HEK293T (cell line): Measurements from ENCODE around the gene DCAF15.

ENCODE experiments used
- CTCF ChIA-PET: fragments of 350-600 bp; formaldehyde crosslinking; extraction: SDS; loops from one replicate; lab custom pipeline; 2021; ENCODE audit warnings: antibody characterized with exemption, inconsistent platforms; lab: Yijun Ruan, JAX
- POLR2A ChIA-PET: fragments of 350-600 bp; formaldehyde crosslinking; extraction: SDS; loops from one replicate; lab custom pipeline; 2020; ENCODE audit warnings: antibody characterized with exemption, inconsistent platforms; lab: Yijun Ruan, JAX
- DNase-seq: peaks from one replicate; pipeline ENCODE4 v3.0.0; 2012; ENCODE audit warnings: mixed read lengths; ENCODE audit errors: extremely low spot score
- ARNT ChIP-seq: fragments of 450-650 bp; IDR thresholded peaks from 2 replicates; pipeline ENCODE4 v1.6.1; 2017; ENCODE audit warnings: mild to moderate bottlenecking
- BHLHE40 ChIP-seq: fragments of 450-650 bp; IDR thresholded peaks from 2 replicates; pipeline ENCODE4 v1.6.1; 2016; ENCODE audit warnings: mild to moderate bottlenecking, moderate library complexity, borderline replicate concordance
- CTBP1 ChIP-seq: fragments of 450-650 bp; IDR thresholded peaks from 2 replicates; pipeline ENCODE4 v1.6.1; 2016; ENCODE audit warnings: borderline replicate concordance
- ELF4 ChIP-seq: fragments of 450-650 bp; IDR thresholded peaks from 2 replicates; pipeline ENCODE4 v1.6.1; 2017; ENCODE audit warnings: antibody characterized with exemption
- FOXA1 ChIP-seq: fragments of 450-650 bp; IDR thresholded peaks from 2 replicates; pipeline ENCODE4 v1.6.1; 2016; ENCODE audit warnings: mild to moderate bottlenecking
- FOXK2 ChIP-seq: fragments of 450-650 bp; IDR thresholded peaks from 2 replicates; pipeline ENCODE4 v1.6.1; 2016; ENCODE audit warnings: mild to moderate bottlenecking
- FOXM1 ChIP-seq: fragments of 450-650 bp; IDR thresholded peaks from 2 replicates; pipeline ENCODE4 v1.6.1; 2017; ENCODE audit warnings: mild to moderate bottlenecking, borderline replicate concordance
- HDGF ChIP-seq: fragments of 450-650 bp; IDR thresholded peaks from 2 replicates; pipeline ENCODE4 v1.6.1; 2017; ENCODE audit warnings: antibody characterized with exemption, borderline replicate concordance
- L3MBTL2 ChIP-seq: fragments of 450-650 bp; conservative IDR thresholded peaks from 2 replicates; pipeline ENCODE4 v1.6.1; 2016; ENCODE audit warnings: mild to moderate bottlenecking
- LEF1 ChIP-seq: fragments of 450-650 bp; IDR thresholded peaks from 2 replicates; pipeline ENCODE4 v1.6.1; 2017; ENCODE audit warnings: mild to moderate bottlenecking, borderline replicate concordance
- NFRKB ChIP-seq: fragments of 450-650 bp; IDR thresholded peaks from 2 replicates; pipeline ENCODE4 v1.6.1; 2016; ENCODE audit warnings: mild to moderate bottlenecking, moderate library complexity
- SP1 ChIP-seq: fragments of 450-650 bp; IDR thresholded peaks from 2 replicates; pipeline ENCODE4 v1.6.1; 2017
- SUZ12 ChIP-seq: fragments of 450-650 bp; IDR thresholded peaks from 2 replicates; pipeline ENCODE4 v1.6.1; 2016; ENCODE audit warnings: mild to moderate bottlenecking
- TARDBP ChIP-seq: fragments of 450-650 bp; IDR thresholded peaks from 2 replicates; pipeline ENCODE4 v1.6.1; 2016
- ZNF384 ChIP-seq: fragments of 450-650 bp; IDR thresholded peaks from 2 replicates; pipeline ENCODE4 v1.6.1; 2016
- TF ChIP-seq, protein P1 (sequence below): fragments of 450-650 bp; IDR thresholded peaks from 2 replicates; pipeline ENCODE4 v1.6.1; 2016

The DCAF15 gene

DNA sequence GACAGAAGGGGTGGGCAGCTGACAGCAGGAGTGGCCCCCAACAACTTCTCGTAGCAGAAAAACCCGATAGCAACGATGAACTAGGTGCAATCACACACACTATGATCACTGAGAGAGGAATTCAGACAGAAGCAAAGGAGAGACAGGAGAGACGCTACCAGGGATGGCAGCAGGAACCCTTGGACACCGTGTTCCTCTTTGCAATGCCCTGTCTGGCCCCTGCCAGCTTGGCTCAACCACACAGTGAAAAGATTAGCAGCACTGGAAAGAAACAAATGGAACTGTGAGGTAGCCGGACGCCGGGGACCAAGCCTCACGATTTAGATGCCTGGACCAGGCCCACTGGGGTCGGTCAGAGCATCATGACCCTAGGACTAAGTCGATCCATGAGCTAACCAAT lies 23.6 kb downstream of the DCAF15 start:
- CTCF ChIA-PET = no interaction called here
- TF ChIP-seq SUZ12 (no peak), FOXK2 (no peak), L3MBTL2 (no peak), CTBP1 (no peak), HDGF (no peak), ELF4 (no peak), LEF1 (no peak), FOXA1 (no peak), ZNF384 (no peak), ARNT (no peak)
- DNase-seq = no peak
- POLR2A ChIA-PET = no interaction called here

DNA sequence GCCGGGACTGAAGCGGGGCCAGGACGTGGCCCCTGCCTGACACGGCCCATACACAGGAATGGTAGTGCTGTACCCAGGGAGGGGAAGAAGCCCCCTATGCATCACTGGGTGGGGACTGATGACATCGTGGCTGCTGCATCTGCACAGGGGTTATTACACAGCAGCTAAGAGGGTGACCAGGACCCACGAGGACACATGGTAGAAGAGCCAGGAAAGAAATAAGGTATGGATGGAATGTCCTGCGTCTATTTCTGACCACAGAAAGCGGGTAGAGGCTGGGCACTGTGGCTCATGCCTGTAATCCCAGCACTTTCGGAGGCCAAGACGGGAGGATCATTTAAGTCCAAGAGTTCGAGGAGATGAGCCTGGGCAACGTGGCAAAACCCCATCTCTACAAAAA lies 24.1 kb downstream of the DCAF15 start:
- no peak for TF ChIP-seq FOXM1
- TF ChIP-seq LEF1 = no peak
- TF ChIP-seq FOXA1 = no peak
- TF ChIP-seq HDGF = no peak
- no peak for DNase-seq
- ChIA-PET POLR2A (no interaction called here), CTCF (no interaction called here)

DNA sequence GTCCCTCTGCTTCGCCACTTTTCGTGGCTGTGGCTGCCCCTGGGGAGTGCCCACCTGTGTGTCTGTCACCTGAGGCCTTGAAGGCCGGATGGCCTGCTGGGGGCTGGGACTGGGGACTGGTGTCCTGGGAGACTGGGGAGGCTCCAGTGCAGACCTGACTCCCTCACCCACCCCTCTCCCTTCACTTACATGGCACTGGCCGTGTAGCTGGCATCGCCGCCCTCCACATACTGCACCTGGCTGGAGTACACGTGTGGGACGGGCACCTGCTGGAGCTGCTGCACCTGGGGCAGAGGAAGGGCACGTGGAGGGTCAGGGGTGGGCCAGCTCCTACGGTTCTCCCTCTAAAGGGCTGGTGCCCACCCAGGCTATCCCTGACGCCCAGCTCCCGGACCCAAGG lies 25.5 kb downstream of the DCAF15 start:
- CTCF ChIA-PET = no interaction called here
- POLR2A ChIA-PET = interaction anchor here (0.7 kb wide), 1 partner anchor 27 kb away, joined by 3 read pairs; no protein-coding TSS in a partner anchor
- TF ChIP-seq FOXM1 (no peak), TARDBP (no peak), L3MBTL2 (no peak), ZNF384 (no peak), HDGF (no peak), NFRKB (no peak), BHLHE40 (no peak), FOXK2 (no peak), ELF4 (no peak), CTBP1 (no peak), ARNT (no peak)
- TF ChIP-seq, protein P1, sequence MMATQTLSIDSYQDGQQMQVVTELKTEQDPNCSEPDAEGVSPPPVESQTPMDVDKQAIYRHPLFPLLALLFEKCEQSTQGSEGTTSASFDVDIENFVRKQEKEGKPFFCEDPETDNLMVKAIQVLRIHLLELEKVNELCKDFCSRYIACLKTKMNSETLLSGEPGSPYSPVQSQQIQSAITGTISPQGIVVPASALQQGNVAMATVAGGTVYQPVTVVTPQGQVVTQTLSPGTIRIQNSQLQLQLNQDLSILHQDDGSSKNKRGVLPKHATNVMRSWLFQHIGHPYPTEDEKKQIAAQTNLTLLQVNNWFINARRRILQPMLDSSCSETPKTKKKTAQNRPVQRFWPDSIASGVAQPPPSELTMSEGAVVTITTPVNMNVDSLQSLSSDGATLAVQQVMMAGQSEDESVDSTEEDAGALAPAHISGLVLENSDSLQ = no peak

DNA sequence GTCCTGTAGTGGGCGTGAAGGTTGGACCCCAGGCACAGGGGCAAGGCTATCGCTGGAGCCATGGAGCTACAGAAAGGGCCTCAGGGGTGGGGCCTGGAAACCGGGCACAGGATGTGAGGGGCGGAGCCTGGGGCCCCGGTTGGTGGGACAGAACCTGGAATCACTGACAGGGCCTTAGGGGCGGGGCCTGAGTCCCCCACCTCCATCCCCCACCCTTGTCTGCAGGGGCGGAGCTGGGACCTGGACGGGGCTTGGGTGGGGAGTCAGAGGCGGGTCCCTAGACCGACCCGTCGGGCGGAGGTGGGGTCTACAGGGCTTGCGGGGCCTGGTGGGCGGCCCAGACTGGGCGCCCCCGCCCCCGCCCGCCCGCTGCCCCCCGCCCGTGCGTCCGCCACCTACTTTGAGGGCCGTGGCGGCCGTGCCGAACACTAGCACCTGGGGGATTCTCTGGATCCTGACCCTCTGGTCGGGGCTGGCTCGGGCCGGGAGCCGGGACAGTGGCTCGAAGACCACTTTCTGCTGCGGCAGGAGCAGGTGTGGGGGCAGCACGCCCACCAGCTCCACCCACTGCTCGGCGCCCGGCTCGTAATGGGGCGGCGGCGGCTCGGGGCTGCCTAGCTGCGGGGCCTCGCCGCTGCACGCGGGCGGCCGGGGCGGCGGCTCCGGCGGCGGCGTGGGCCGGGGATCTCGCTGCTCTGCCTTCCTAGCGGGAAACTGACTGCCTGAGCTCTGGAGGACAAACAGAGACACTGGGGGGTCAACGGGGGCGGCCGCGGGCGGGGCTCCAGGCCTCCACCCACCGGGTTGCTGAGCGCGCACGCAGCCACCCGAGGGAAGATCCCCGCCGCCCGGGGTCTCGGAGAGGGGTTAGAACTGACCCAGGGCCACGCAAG lies 26.3 kb downstream of the DCAF15 start:
- no peak for DNase-seq
- no peak for TF ChIP-seq SUZ12
- no peak for TF ChIP-seq NFRKB
- TF ChIP-seq FOXK2 = no peak
- no peak for TF ChIP-seq FOXA1
- TF ChIP-seq SP1 = no peak
- no peak for TF ChIP-seq TARDBP
- TF ChIP-seq FOXM1 = no peak
- CTCF ChIA-PET = no interaction called here
- POLR2A ChIA-PET = interaction anchor here (0.7 kb wide), 1 partner anchor 26 kb away, joined by 3 read pairs; no protein-coding TSS in a partner anchor

More for the DNA sequence above, 25.5 kb downstream of the DCAF15 start:
- DNase-seq = no peak

GRCh38 chr19:13979244-13979615 lies 26.9 kb downstream of the DCAF15 start:
- CTCF ChIA-PET = no interaction called here
- POLR2A ChIA-PET = no interaction called here
- no peak for DNase-seq
- TF ChIP-seq HDGF (no peak), L3MBTL2 (no peak), SP1 (no peak)

- ChIA-PET CTCF (no interaction called here), POLR2A (no interaction called here)
- no peak for DNase-seq
- TF ChIP-seq SP1 (no peak), L3MBTL2 (no peak), CTBP1 (no peak), SUZ12 (no peak), ARNT (no peak), NFRKB (no peak), FOXM1 (no peak), ELF4 (no peak), LEF1 (no peak), TARDBP (no peak), FOXK2 (no peak), BHLHE40 (no peak)
- TF ChIP-seq, protein P1 = no peak
Observed at GRCh38 chr19:13979686-13980085, 27.4 kb downstream of the DCAF15 start.

DNA sequence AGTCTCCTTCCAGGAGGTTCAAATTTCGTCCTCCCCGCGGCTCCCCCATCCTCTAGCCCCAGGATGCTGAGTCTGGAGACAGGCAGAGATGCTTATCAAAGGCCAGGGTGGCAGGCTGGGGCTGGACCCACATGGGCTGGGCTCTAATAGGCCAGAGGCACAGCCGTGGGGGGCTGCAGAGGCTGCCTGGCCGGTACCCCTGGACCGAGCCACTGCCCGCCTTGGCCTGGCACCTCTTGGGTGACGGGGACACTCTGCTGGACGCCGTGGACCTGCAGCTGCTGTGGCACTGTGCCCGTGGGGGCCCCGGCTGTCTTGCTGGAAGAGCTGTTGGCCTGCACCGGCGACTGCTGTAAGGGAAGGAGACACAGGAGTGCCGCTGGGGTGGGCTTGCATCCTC lies 28.0 kb downstream of the DCAF15 start:
- TF ChIP-seq FOXM1 = no peak
- no peak for TF ChIP-seq ELF4
- TF ChIP-seq NFRKB = no peak
- TF ChIP-seq BHLHE40 = no peak
- TF ChIP-seq SP1 = no peak
- no peak for TF ChIP-seq FOXA1
- no peak for TF ChIP-seq LEF1
- no peak for TF ChIP-seq HDGF
- no peak for TF ChIP-seq L3MBTL2
- TF ChIP-seq ARNT = no peak
- no peak for DNase-seq
- ChIA-PET CTCF (no interaction called here), POLR2A (no interaction called here)
